ENCODE results near the gene BRD9. TPM values are rescaled to one million over a fixed set of nuclear protein-coding genes. Genes with fewer than 3 reads are reported as not detected.

Gene BRD9
- total RNA-seq, 1 experiment from 2014 or later = 30.4 TPM

DNA sequence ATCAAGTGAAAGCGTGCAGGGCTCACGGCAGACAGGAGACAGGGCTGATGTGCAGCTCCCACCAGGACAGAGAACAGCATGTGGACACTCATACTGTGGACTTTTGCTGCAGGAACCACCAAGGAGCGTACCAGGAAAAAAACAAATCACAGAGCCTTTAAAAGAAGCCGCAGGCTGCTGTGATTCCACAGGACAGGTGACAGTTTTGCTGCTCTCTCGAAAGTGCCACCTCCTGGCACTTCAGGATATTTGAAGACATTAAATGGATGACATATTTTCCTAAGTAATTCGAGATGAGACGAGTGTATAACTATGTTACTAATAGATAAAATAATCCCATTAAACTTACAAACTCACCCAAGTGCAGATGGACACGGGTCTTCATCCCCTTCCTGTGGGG is 71.1 kb downstream of the BRD9 start:
- DNase-seq (ENCODE audit: extremely low read depth, low read depth) = no peak

DNA sequence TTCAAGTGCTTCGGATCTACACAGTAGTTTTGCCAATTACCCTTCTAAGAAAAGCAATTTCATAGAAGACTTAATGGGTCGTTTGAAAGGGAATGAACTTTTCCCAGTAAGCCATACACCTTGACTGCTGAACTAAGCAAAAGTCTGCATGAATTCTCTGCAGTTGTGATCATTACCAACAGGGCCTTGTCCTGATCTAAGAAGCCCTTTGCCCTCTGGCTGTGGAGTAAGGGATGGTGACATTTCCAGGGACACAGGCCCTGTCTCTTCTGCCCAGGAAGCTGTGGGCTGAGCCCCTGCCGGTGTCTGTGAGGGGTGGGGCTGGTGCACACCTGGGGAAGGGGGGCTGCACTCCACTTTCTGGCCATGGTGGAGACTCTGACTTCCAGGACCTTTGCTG is 72.4 kb downstream of the BRD9 start:
- no peak for DNase-seq (ENCODE audit: extremely low read depth, low read depth)

DNA sequence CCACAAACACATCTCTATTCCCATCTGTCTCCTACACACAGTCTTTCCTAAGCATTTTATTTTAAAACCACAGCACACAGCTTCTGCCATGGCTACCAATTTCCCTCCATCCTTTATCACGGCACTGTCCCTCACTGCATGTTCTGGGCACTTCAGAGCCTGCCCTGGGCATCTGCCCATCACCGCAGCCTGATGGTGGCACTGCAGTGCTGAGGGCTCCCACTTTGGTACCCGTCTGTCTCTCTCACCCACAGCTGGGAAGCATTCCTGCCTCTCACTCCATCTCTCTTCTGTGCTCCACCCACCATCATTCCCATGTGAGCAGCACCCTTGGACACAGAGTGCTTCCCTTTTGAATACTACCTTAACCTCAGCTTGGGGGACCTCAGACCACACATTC is 73.5 kb downstream of the BRD9 start:
- DNase-seq (ENCODE audit: extremely low read depth, low read depth) = no peak

DNA sequence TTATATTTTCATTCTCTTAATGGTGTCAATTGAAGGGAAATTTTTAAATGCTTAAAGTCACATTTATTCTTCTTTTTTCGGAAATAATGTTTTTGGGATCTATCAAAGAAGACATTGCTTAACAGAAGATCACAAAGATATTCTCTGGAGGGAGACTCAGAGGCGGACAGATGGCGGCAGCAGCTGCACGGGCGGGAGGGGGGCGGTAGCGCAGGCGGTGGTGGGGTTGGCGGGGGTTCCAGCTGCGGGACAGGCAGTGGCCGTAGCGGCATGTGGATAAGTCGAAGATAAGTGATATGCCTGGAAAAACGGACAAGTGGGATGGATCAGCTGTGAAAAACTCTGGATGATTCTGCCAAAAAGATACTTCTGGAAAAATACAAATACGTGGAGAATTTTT is 76.4 kb downstream of the BRD9 start:
- no peak for DNase-seq (ENCODE audit: extremely low read depth, low read depth)

DNA sequence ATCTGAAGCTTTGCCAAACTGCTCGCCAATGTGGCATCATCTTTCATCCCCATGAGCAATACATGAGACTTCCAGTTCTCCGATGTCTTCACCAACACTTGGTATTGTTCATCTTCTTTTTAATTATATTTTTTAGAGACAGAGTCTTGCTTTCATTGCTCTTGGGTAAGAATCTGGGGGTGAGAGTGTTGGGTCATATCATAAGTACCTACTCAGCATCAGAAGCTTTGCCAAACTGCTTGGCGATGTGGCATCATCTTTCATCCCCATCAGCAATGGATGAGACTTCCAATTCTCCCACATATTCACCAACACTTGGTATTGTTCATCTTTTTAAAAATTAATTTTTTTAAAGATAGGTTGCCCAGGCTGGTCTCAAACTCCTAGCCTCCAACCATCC is 77.2 kb downstream of the BRD9 start:
- no peak for DNase-seq (ENCODE audit: extremely low read depth, low read depth)

Other genes starting within 250 kb of the BRD9 start
- gene TPPP, start 199.4 kb downstream of the BRD9 start, total RNA-seq (2014; rRNA removed; shearing (Covaris generic)) = 0.54 and 0.63 TPM in 2 replicates
- 0.26 and 0.42 TPM in 2 replicates for gene ZDHHC11B, start 108.1 kb downstream of the BRD9 start, total RNA-seq (2014; rRNA removed; shearing (Covaris generic))
- gene ZDHHC11, start 41.8 kb downstream of the BRD9 start, total RNA-seq (2014; rRNA removed; shearing (Covaris generic)) = 6.9 and 8.9 TPM in 2 replicates
- gene TRIP13, start 83 bp upstream of the BRD9 start, total RNA-seq (2014; rRNA removed; shearing (Covaris generic)) = 35.1 and 45.5 TPM in 2 replicates
- 3.3 and 5.0 TPM in 2 replicates for gene NKD2, start 116.0 kb upstream of the BRD9 start, total RNA-seq (2014; rRNA removed; shearing (Covaris generic))
- gene SLC12A7, start 219.3 kb upstream of the BRD9 start, total RNA-seq (2014; rRNA removed; shearing (Covaris generic)) = 7.2 and 9.0 TPM in 2 replicates

Measured in NCI-H460 (cell line).